Nephron progenitor cell (in vitro differentiated cells): Measurements from ENCODE around the gene DNAJC22.
A peak's percentile ranks its signal among the peaks of the same experiment; 100 is the strongest.
"Not testable (repeated sequence)": the region's sequence is repeated elsewhere in the genome, so short reads cannot be mapped to it uniquely, and the experiment has no call there.

ENCODE experiments used
- DNase-seq: peaks from one replicate; pipeline ENCODE4 v3.0.0; 2021
- H3K27ac Mint-ChIP-seq: 2 replicates; pipeline ENCODE4 v1.8.0; 2021; ENCODE audit warnings: mild to moderate bottlenecking, moderate library complexity, mixed read lengths
- H3K27me3 Mint-ChIP-seq: 2 replicates; pipeline ENCODE4 v1.8.0; 2021; ENCODE audit warnings: mild to moderate bottlenecking, low read depth, mixed read lengths; ENCODE audit not compliant: poor library complexity
- H3K36me3 Mint-ChIP-seq: 2 replicates; pipeline ENCODE4 v1.8.0; 2021; ENCODE audit warnings: low read depth, mixed read lengths
- H3K4me1 Mint-ChIP-seq: 2 replicates; pipeline ENCODE4 v1.8.0; 2021; ENCODE audit warnings: mixed read lengths
- H3K4me3 Mint-ChIP-seq: 2 replicates; pipeline ENCODE4 v1.8.0; 2021; ENCODE audit warnings: mild to moderate bottlenecking, moderate library complexity, mixed read lengths
- H3K9me3 Mint-ChIP-seq: 2 replicates; pipeline ENCODE4 v1.8.0; 2021; ENCODE audit warnings: mild to moderate bottlenecking, moderate library complexity, mixed read lengths
- TF ChIP-seq, protein P1 (sequence below): fragments of 200-600 bp; sonication (generic); IDR thresholded peaks from 2 replicates; pipeline ENCODE4 v1.5.0; 2021; ENCODE audit warnings: antibody characterized with exemption

DNAJC22 gene

DNA sequence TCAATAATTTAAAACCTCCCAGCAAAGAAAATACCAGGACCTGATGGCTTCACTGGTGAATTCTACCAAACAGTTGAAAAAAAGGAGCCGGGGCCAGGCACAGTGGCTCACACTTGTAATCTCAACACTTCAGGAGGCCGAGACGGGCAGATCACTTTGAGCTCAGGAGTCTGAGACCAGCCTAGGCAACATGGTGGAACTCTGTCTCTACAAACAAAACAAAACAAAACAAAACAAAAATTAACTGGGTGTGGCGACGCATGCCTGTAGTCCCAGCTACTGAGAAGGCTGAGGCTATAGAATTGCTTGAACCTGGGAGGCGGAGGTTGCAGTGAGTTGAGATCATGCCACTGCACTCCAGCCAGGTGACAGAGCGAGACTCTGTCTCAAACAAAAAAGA, 37.3 kb upstream of the DNAJC22 start:
- Mint-ChIP-seq H3K36me3 (no peaks in the 10 kb centered on the region), H3K4me1 (no peaks in the 10 kb centered on the region), H3K4me3 (no peak overlapping the region), H3K9me3 (no peaks in the 10 kb centered on the region), H3K27ac (no peak overlapping the region), H3K27me3 (peaks cover 64% of the 10 kb centered on the region)
- TF ChIP-seq, protein P1, sequence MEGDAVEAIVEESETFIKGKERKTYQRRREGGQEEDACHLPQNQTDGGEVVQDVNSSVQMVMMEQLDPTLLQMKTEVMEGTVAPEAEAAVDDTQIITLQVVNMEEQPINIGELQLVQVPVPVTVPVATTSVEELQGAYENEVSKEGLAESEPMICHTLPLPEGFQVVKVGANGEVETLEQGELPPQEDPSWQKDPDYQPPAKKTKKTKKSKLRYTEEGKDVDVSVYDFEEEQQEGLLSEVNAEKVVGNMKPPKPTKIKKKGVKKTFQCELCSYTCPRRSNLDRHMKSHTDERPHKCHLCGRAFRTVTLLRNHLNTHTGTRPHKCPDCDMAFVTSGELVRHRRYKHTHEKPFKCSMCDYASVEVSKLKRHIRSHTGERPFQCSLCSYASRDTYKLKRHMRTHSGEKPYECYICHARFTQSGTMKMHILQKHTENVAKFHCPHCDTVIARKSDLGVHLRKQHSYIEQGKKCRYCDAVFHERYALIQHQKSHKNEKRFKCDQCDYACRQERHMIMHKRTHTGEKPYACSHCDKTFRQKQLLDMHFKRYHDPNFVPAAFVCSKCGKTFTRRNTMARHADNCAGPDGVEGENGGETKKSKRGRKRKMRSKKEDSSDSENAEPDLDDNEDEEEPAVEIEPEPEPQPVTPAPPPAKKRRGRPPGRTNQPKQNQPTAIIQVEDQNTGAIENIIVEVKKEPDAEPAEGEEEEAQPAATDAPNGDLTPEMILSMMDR = no peak
- DNase-seq = no peak

DNA sequence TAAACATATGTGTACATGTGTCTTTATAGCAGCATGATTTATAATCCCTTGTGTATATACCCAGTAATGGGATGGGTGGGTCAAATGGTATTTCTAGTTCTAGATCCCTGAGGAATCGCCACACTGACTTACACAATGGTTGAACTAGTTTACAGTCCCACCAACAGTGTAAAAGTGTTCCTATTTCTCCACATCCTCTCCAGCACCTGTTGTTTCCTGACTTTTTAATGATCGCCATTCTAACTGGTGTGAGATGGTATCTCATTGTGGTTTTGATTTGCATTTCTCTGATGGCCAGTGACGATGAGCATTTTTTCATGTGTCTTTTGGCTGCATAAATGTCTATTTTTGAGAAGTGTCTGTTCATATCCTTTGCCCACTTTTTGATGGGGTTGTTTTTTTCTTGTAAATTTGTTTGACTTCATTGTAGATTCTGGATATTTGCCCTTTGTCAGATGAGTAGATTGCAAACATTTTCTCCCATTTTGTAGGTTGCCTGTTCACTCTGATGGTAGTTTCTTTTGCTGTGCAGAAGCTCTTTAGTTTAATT, 36.2 kb upstream of the DNAJC22 start:
- not testable (repeated sequence) for H3K9me3 Mint-ChIP-seq, DNase-seq, H3K4me1 Mint-ChIP-seq, H3K4me3 Mint-ChIP-seq, H3K36me3 Mint-ChIP-seq, H3K27ac Mint-ChIP-seq
- H3K27me3 Mint-ChIP-seq = peaks cover 70% of the 10 kb centered on the region

DNA sequence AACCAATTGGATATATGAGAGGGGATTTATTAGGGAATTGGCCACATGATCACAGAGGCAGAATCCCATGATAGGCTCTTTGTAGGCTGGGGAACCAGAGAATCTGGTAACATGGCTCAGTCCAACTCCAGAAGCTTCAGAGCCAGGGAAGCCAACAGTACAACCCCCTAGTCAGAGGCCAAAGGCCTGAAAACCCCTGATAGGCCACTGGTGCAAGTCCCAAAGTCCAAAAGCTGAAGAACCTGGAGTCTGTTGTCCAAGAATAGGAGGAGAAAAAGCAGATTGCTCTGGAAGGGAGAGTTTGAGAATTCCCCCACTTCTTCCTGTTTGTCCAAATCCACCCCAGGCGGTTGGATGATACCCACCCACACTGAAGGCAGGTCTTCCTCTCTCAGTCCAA, 31.9 kb upstream of the DNAJC22 start:
- DNase-seq = no peak
- no peak overlapping the region for H3K4me3 Mint-ChIP-seq
- no peak overlapping the region for H3K27ac Mint-ChIP-seq
- H3K4me1 Mint-ChIP-seq = no peaks in the 10 kb centered on the region
- TF ChIP-seq, protein P1 = no peak
- no peaks in the 10 kb centered on the region for H3K36me3 Mint-ChIP-seq
- H3K9me3 Mint-ChIP-seq = no peaks in the 10 kb centered on the region
- peaks cover 52% of the 10 kb centered on the region for H3K27me3 Mint-ChIP-seq

DNA sequence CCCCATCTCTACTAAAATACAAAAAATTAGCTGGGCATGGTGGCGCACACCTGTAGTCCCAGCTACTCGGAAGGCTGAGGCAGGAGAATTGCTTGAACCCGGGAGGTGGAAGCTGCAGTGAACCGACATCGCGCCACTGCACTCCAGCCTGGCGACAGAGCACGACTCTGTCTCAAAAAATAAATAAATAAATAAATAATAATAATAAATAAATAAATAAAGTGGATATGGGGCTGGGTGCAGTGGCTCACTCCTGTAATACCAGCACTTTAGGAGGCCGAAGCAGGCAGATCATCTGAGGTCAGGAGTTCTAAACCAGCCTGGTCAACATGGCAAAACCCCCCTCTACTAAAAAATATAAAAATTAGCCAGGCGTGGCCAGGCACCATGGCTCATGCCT, 29.6 kb upstream of the DNAJC22 start:
- H3K9me3 Mint-ChIP-seq, H3K27ac Mint-ChIP-seq, H3K4me3 Mint-ChIP-seq, DNase-seq, H3K36me3 Mint-ChIP-seq, H3K4me1 Mint-ChIP-seq: not testable (repeated sequence)
- peaks cover 62% of the 10 kb centered on the region for H3K27me3 Mint-ChIP-seq

DNA sequence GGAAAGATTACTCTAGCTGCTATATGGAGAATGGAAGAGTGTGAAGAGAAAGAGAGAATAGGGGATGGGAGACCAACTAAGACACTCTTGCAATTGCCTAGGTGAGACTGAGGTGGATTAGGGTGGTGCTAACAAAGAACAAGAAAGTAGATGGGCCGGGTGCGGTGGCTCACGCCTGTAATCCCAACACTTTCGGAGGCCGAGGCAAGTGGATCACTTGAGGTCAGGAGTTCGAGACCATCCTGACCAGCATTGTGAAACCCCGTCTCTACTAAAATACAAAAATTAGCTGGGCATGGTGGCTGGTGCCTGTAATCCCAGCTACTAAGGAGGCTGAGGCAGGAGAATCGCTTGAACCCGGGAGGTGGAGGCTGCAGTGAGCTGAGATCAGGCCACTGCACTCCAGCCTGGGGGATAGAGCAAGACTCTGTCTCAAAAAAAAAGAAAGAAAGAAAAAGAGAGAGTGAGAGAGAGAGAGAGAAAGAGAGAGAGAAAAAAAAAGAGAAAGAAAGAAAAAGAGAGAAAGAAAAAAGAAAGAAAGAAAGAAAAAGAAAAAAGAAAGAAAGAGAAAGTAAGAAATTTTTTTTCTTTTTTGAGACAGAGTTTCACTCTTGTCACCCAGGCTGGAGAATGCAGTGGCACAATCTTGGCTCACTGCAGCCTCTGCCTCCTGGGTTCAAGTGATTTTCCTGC, 26.1 kb upstream of the DNAJC22 start:
- not testable (repeated sequence) for H3K27ac Mint-ChIP-seq

DNA sequence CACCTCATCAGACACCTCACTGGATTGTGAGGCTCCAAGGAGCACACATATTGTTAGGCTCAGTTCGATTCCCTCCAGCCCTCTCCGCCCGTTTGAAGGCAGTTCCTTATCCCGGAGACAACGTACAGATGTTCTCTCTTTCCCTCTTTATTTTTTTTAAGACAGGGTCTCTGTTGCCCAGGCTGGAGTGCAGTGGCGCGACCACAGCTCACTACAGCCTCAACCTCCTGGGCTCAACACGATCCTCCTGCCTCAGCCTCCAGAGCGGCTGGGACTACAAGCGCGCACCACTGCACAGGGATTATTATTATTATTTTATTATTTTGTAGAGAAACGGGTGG, 24.4 kb upstream of the DNAJC22 start:
- no peak for DNase-seq
- Mint-ChIP-seq H3K9me3 (no peaks in the 10 kb centered on the region), H3K27ac (no peak overlapping the region), H3K36me3 (peaks cover 10% of the 10 kb centered on the region), H3K27me3 (peaks cover 39% of the 10 kb centered on the region), H3K4me3 (peak overlapping the region; percentile 99), H3K4me1 (peaks cover 25% of the 10 kb centered on the region)
- TF ChIP-seq, protein P1 = no peak

More for the DNA sequence above, 26.1 kb upstream of the DNAJC22 start:
- H3K4me1 Mint-ChIP-seq = peaks cover 25% of the 10 kb centered on the region
- peaks cover 39% of the 10 kb centered on the region for H3K27me3 Mint-ChIP-seq
- H3K9me3 Mint-ChIP-seq, H3K36me3 Mint-ChIP-seq, DNase-seq: not testable (repeated sequence)
- H3K4me3 Mint-ChIP-seq = peak overlapping the region; percentile 8

DNA sequence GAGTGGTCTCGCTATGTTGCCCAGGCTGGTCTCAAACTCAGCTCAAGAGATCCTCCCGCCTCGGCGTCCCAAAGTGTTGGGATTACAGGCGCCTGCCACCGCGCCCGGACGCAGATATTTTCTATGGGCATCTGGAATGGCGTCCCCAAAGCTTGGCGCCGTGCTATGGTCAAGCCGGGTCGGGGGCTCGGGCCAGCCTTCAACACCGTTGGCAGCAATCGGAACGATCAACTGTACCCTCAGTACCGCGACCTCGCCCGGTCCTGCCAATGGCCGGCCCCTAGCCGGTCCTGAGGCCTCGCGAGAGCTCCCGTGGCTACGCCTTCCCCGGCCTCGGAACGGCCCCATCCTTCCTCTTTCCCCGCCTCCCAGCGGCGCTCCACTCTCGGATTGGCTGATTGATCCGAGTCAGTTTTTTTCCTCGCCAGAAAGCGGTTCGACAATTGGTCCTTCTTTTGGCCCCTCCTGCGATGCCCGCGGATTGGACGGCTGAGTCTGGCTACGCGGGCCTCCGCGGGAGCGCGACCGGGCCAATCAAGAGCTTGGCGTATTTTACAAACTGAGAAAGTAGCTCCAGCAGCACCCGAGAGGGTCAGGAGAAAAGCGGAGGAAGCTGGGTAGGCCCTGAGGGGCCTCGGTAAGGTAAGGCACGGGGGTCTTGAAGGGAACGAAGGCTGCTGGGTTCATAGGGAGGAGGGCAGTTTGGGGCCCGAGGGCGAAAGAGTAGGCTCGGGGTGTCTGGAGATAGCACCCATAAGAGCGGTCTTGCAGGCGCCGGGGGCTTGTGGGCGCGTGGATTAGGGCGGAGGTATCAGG, 23.8 kb upstream of the DNAJC22 start, which contains the start of gene TROAP:
Gene TROAP, plus strand, starts transcription at position 548 of the 816 bp plus-strand sequence. CDS start 354 bp downstream, outside the sequence.
- TF ChIP-seq, protein P1 = no peak
- Mint-ChIP-seq H3K27ac (peak within 1 kb of the TSS; percentile 91), H3K9me3 (no peaks in the 10 kb centered on the region), H3K4me3 (peak within 1 kb of the TSS; percentile 99), H3K4me1 (peaks cover 25% of the 10 kb centered on the region), H3K27me3 (peaks cover 39% of the 10 kb centered on the region), H3K36me3 (peaks cover 16% of the 10 kb centered on the region)
- peak; percentile 96 for DNase-seq
